BJ (cell line): Measurements from ENCODE around the gene WBP1. TPM values are rescaled to one million over a fixed set of nuclear protein-coding genes. Genes with fewer than 3 reads are reported as not detected.
A peak's percentile ranks its signal among the peaks of the same experiment; 100 is the strongest.

Experiments
- CTCF ChIA-PET: fragments of 350-600 bp; formaldehyde crosslinking; extraction: SDS; loops from one replicate; lab custom pipeline; 2021; ENCODE audit warnings: antibody characterized with exemption, inconsistent platforms; lab: Yijun Ruan, JAX
- POLR2A ChIA-PET: fragments of 300-600 bp; sonication (Branson Sonifier 250); formaldehyde crosslinking; extraction: SDS; loops from one replicate; lab custom pipeline; 2021; ENCODE audit warnings: antibody characterized with exemption; lab: Charles Lee
- DNase-seq: peaks from one replicate; pipeline ENCODE4 v3.0.0-alpha.2; 2011; ENCODE audit warnings: low read depth
- H3K27me3 ChIP-seq: 2 replicates; pipeline ENCODE4 v1.6.0; 2011; ENCODE audit warnings: low read length; ENCODE audit not compliant: control insufficient read depth, insufficient read depth
- H3K36me3 ChIP-seq: 2 replicates; pipeline ENCODE4 v1.5.1; 2011; ENCODE audit warnings: low read length; ENCODE audit not compliant: control insufficient read depth, insufficient read depth
- H3K4me3 ChIP-seq: 2 replicates; pipeline ENCODE4 v1.5.1; 2011; ENCODE audit warnings: low read depth, mild to moderate bottlenecking, control low read depth, low read length
- CTCF ChIP-seq: IDR thresholded peaks from 2 replicates; pipeline ENCODE4 v1.5.1; 2011; ENCODE audit warnings: low read depth, mild to moderate bottlenecking, control low read depth, inconsistent platforms, low read length, moderate library complexity; ENCODE audit not compliant: insufficient read depth
- polyA plus RNA-seq: library from polyadenylated mRNA; depleted of rRNA; stranded (reverse); fragments of >200 nt; gene quantifications from 2 replicates; pipeline ENCODE4 v1.2.3, GENCODE V29; 2011

WBP1 gene
- polyA plus RNA-seq, 1 experiment, result 92.0 TPM

GRCh38 chr2:74498500-74499266 is 40.4 kb downstream of the WBP1 start:
- no peak for TF ChIP-seq CTCF
- Histone ChIP-seq H3K36me3 (peaks cover under 1% of the 10 kb centered on the region; the same call in 1 of the 2 replicates), H3K4me3 (peak overlapping the region; percentile 35), H3K27me3 (peaks cover 11% of the 10 kb centered on the region)
- DNase-seq, result no peak
- CTCF ChIA-PET, result interaction anchor here (1.1 to 2.9 kb wide), 2 partner anchors 16 to 59 kb away, joined by 4 to 13 read pairs; partner anchors contain the start of genes CCDC142 and TTC31
- POLR2A ChIA-PET, result no interaction called here

GRCh38 chr2:74499267-74499939 is 41.2 kb downstream of the WBP1 start, which contains the start of gene LBX2:
LBX2 (minus strand) TSS chr2:74499603; CDS start chr2:74499537, 66 bp downstream.
- no peak for DNase-seq
- ChIA-PET CTCF (interaction anchor here (1.1 to 2.9 kb wide), 2 partner anchors 16 to 60 kb away, joined by 4 to 13 read pairs; partner anchors contain the start of genes CCDC142 and TTC31), POLR2A (no interaction called here)
- Histone ChIP-seq H3K36me3 (no peaks in the 10 kb centered on the region), H3K4me3 (peak within 1 kb of the TSS; percentile 35), H3K27me3 (peaks cover 11% of the 10 kb centered on the region)
- no peak for TF ChIP-seq CTCF

- H3K27me3 ChIP-seq, result peaks cover 11% of the 10 kb centered on the region
- no peak overlapping the region for H3K4me3 ChIP-seq
- peaks cover 2% of the 10 kb centered on the region for H3K36me3 ChIP-seq
- no peak for TF ChIP-seq CTCF
- POLR2A ChIA-PET, result no interaction called here
- CTCF ChIA-PET, result interaction anchor here (0.7 to 2.9 kb wide), 3 partner anchors 11 to 87 kb away, joined by 3 to 13 read pairs (median 3); partner anchors contain the start of genes CCDC142 and TTC31
- DNase-seq, result no peak
Measured at GRCh38 chr2:74499940-74500577, 41.8 kb downstream of the WBP1 start.

- Histone ChIP-seq H3K4me3 (no peak overlapping the region), H3K27me3 (peaks cover 11% of the 10 kb centered on the region), H3K36me3 (peaks cover 7% of the 10 kb centered on the region)
- TF ChIP-seq CTCF, result no peak
- ChIA-PET CTCF (interaction anchor here (0.7 to 2.9 kb wide), 3 partner anchors 11 to 87 kb away, joined by 3 to 13 read pairs (median 3); partner anchors contain the start of genes CCDC142 and TTC31), POLR2A (no interaction called here)
- no peak for DNase-seq
Measured at GRCh38 chr2:74500578-74500946, 42.3 kb downstream of the WBP1 start.
